Liver (tissue), 3 donors: ENCODE results near the gene IFNAR1.

Experiments
- FOXA1 ChIP-seq: IDR thresholded peaks from 2 replicates; pipeline ENCODE4 v1.6.1; 2016; ENCODE audit warnings: antibody characterized with exemption
- RAD21 ChIP-seq, 2 donors: IDR thresholded peaks; 2 replicates each; pipeline ENCODE4 v1.6.1; 2016; ENCODE audit warnings: antibody characterized with exemption in 2 of 2, mild to moderate bottlenecking in 2 of 2
- SP1 ChIP-seq: IDR thresholded peaks from 2 replicates; pipeline ENCODE4 v1.6.1; 2018; ENCODE audit warnings: antibody characterized with exemption, mild to moderate bottlenecking
- TF ChIP-seq, protein P1 (sequence below): fragments of 150-350 bp; IDR thresholded peaks from 2 replicates; pipeline ENCODE4 v1.5.1; 2017; ENCODE audit warnings: improper control_type of control experiment, low read depth, low read length; ENCODE audit not compliant: missing input control
- TF ChIP-seq, protein P2 (sequence below): IDR thresholded peaks from 2 replicates; pipeline ENCODE4 v1.6.1; 2016; ENCODE audit warnings: antibody characterized with exemption
- TF ChIP-seq, protein P3 (sequence below): IDR thresholded peaks from 2 replicates; pipeline ENCODE4 v1.6.1; 2016; ENCODE audit warnings: antibody characterized with exemption, mild to moderate bottlenecking
- donor health status: healthy.
- donor health status: healthy.

DNA sequence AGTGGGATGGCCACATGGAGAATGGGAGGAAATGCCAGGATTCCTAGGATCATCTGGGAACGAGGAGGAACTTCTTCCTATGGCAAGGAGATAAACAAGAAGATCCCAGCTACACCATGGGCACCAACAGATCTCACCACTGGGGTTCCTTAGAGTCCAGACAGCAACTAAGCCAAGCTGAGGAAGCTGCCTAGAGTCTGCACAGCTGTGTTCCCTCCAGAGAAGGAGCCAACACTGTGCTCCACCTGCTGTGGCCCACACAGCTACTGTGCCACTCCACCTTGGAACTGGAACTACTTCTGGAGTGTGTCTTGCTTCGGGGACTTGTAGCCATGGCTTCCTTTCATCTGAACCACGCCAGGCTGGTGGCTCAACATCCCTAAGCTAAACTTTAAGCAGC is 6.0 kb downstream of the IFNAR1 start:
- TF ChIP-seq RAD21 (IDR thresholded peaks at IDR 0.05): no peak
- TF ChIP-seq, protein P1, sequence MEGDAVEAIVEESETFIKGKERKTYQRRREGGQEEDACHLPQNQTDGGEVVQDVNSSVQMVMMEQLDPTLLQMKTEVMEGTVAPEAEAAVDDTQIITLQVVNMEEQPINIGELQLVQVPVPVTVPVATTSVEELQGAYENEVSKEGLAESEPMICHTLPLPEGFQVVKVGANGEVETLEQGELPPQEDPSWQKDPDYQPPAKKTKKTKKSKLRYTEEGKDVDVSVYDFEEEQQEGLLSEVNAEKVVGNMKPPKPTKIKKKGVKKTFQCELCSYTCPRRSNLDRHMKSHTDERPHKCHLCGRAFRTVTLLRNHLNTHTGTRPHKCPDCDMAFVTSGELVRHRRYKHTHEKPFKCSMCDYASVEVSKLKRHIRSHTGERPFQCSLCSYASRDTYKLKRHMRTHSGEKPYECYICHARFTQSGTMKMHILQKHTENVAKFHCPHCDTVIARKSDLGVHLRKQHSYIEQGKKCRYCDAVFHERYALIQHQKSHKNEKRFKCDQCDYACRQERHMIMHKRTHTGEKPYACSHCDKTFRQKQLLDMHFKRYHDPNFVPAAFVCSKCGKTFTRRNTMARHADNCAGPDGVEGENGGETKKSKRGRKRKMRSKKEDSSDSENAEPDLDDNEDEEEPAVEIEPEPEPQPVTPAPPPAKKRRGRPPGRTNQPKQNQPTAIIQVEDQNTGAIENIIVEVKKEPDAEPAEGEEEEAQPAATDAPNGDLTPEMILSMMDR: no peak
- TF ChIP-seq, protein P2, sequence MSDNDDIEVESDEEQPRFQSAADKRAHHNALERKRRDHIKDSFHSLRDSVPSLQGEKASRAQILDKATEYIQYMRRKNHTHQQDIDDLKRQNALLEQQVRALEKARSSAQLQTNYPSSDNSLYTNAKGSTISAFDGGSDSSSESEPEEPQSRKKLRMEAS: no peak
- no peak for TF ChIP-seq FOXA1
- no peak for TF ChIP-seq SP1
- TF ChIP-seq, protein P3, sequence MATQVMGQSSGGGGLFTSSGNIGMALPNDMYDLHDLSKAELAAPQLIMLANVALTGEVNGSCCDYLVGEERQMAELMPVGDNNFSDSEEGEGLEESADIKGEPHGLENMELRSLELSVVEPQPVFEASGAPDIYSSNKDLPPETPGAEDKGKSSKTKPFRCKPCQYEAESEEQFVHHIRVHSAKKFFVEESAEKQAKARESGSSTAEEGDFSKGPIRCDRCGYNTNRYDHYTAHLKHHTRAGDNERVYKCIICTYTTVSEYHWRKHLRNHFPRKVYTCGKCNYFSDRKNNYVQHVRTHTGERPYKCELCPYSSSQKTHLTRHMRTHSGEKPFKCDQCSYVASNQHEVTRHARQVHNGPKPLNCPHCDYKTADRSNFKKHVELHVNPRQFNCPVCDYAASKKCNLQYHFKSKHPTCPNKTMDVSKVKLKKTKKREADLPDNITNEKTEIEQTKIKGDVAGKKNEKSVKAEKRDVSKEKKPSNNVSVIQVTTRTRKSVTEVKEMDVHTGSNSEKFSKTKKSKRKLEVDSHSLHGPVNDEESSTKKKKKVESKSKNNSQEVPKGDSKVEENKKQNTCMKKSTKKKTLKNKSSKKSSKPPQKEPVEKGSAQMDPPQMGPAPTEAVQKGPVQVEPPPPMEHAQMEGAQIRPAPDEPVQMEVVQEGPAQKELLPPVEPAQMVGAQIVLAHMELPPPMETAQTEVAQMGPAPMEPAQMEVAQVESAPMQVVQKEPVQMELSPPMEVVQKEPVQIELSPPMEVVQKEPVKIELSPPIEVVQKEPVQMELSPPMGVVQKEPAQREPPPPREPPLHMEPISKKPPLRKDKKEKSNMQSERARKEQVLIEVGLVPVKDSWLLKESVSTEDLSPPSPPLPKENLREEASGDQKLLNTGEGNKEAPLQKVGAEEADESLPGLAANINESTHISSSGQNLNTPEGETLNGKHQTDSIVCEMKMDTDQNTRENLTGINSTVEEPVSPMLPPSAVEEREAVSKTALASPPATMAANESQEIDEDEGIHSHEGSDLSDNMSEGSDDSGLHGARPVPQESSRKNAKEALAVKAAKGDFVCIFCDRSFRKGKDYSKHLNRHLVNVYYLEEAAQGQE: no peak
